Pulmonary artery endothelial cell (primary cell): Measurements from ENCODE around the gene IMPG2. TPM values are rescaled to one million over a fixed set of nuclear protein-coding genes. Genes with fewer than 3 reads are reported as not detected.

Source experiments
- DNase-seq: peaks from one replicate; pipeline ENCODE4 v3.0.0-alpha.2; 2011; ENCODE audit warnings: low read depth, low spot score
- total RNA-seq: library from RNA; depleted of rRNA; stranded (reverse); fragments of >200 nt; gene quantifications from 2 replicates; pipeline ENCODE4 v1.2.3, GENCODE V29; 2014

IMPG2 gene
- total RNA-seq, 1 donor from 2014 or later, result 0.33 TPM

- no peak for DNase-seq
Observed at GRCh38 chr3:101240719-101241399, 79.5 kb downstream of the IMPG2 start.

GRCh38 chr3:101235048-101235447 is 85.3 kb downstream of the IMPG2 start:
- no peak for DNase-seq

- no peak for DNase-seq
Observed at GRCh38 chr3:101230618-101231017, 89.8 kb downstream of the IMPG2 start.

GRCh38 chr3:101229681-101230080 is 90.7 kb downstream of the IMPG2 start:
- DNase-seq, result no peak

- DNase-seq, result no peak
Observed at GRCh38 chr3:101228441-101228840, 91.9 kb downstream of the IMPG2 start.

GRCh38 chr3:101224739-101225138 is 95.6 kb downstream of the IMPG2 start:
- DNase-seq, result no peak

GRCh38 chr3:101223016-101223415 is 97.4 kb downstream of the IMPG2 start:
- no peak for DNase-seq

- no peak for DNase-seq
Observed at GRCh38 chr3:101219842-101220560, 100.4 kb downstream of the IMPG2 start.

- no peak for DNase-seq
Observed at GRCh38 chr3:101217472-101218245, 102.7 kb downstream of the IMPG2 start.

GRCh38 chr3:101216710-101217465 is 103.5 kb downstream of the IMPG2 start:
- DNase-seq, result no peak

- DNase-seq, result no peak
Observed at GRCh38 chr3:101212730-101213129, 107.6 kb downstream of the IMPG2 start.

GRCh38 chr3:101204246-101204645 is 116.1 kb downstream of the IMPG2 start:
- DNase-seq, result no peak

- DNase-seq, result no peak
Observed at GRCh38 chr3:101203411-101203810, 117.0 kb downstream of the IMPG2 start.

GRCh38 chr3:101202640-101203039 is 117.7 kb downstream of the IMPG2 start:
- DNase-seq, result no peak

- DNase-seq, result no peak
Observed at GRCh38 chr3:101200461-101200860, 119.9 kb downstream of the IMPG2 start.

GRCh38 chr3:101195951-101196713 is 124.2 kb downstream of the IMPG2 start:
- peak; percentile 19 for DNase-seq

GRCh38 chr3:101194392-101194791 is 126.0 kb downstream of the IMPG2 start:
- DNase-seq, result no peak

GRCh38 chr3:101193957-101194356 is 126.4 kb downstream of the IMPG2 start:
- no peak for DNase-seq

GRCh38 chr3:101189796-101190195 is 130.6 kb downstream of the IMPG2 start:
- no peak for DNase-seq

- no peak for DNase-seq
Observed at GRCh38 chr3:101189176-101189575, 131.2 kb downstream of the IMPG2 start.

- no peak for DNase-seq
Observed at GRCh38 chr3:101185341-101185740, 135.0 kb downstream of the IMPG2 start.
